ENCODE data around the gene PARD3B. TPM values are rescaled to one million over a fixed set of nuclear protein-coding genes. Genes with fewer than 3 reads are reported as not detected.

PARD3B gene
- total RNA-seq, 1 experiment from 2014 or later, result 6.4 TPM

DNA sequence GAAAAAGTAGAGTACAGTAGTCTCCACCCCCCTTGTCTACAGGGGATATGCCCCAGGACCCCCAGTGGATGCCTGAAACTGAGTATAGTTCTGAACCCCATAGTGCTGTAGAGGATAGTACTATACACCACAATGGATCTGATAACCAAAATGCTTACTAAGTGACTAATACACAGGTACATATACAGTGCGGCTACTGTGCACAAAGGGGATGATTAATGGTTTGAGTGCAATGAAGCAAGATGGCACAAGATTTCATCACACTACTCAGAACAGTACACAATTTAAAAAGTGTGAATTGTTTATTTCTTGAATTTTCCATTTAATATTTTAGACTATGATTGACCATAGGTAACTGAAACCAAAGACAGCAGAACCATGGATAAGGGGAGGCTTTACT is 690.2 kb downstream of the PARD3B start:
- Histone ChIP-seq H3K4ac (ENCODE audit: low read depth, low read length) (no peak overlapping the region), H2AK5ac (ENCODE audit: insufficient read length, low read length) (no peak overlapping the region), H3K79me2 (ENCODE audit: insufficient read depth, low read length) (no peaks in the 10 kb centered on the region), H2AFZ (ENCODE audit: low read length) (no peak overlapping the region), H3K23me2 (ENCODE audit: insufficient read length, low read depth, low read length, poor library complexity, severe bottlenecking) (peaks cover 3% of the 10 kb centered on the region), H3K79me1 (ENCODE audit: insufficient read depth, low read depth, low read length, poor library complexity, severe bottlenecking) (no peaks in the 10 kb centered on the region), H3K4me2 (ENCODE audit: insufficient read depth, insufficient read length, low read length) (no peak overlapping the region), H3T11ph (ENCODE audit: low read length) (no peak overlapping the region), H2BK12ac (ENCODE audit: insufficient read length, low read depth, low read length) (no peak overlapping the region), H2BK15ac (ENCODE audit: low read depth, low read length) (no peak overlapping the region), H3K9me3 (ENCODE audit: control insufficient read depth, low read depth, low read length) (no peaks in the 10 kb centered on the region), H2BK120ac (ENCODE audit: low read depth, low read length, poor library complexity, severe bottlenecking) (no peak overlapping the region), H3K56ac (ENCODE audit: insufficient read length, low read depth, low read length) (no peak overlapping the region), H3K18ac (ENCODE audit: insufficient read length, low read depth, low read length) (no peak overlapping the region), H3K9ac (ENCODE audit: extremely low read depth, insufficient read length, low read length) (no peak overlapping the region), H3K23ac (ENCODE audit: insufficient read length, low read depth, low read length) (no peak overlapping the region), H2BK5ac (ENCODE audit: insufficient read length, low read length) (no peak overlapping the region), H4K8ac (replicated peaks; ENCODE audit: insufficient read length, low read depth, low read length) (no peak overlapping the region), H3K27ac (ENCODE audit: insufficient read length, low read depth, low read length) (no peak overlapping the region), H4K20me1 (ENCODE audit: control insufficient read depth, insufficient read depth, insufficient read length) (no peaks in the 10 kb centered on the region), H2BK20ac (ENCODE audit: low read depth, low read length, poor library complexity, severe bottlenecking) (no peak overlapping the region), H4K91ac (ENCODE audit: insufficient read length, low read depth, low read length) (no peak overlapping the region), H3K14ac (ENCODE audit: insufficient read depth, low read length) (no peak overlapping the region), H4K5ac (ENCODE audit: insufficient read length, low read depth, low read length) (no peak overlapping the region), H3K4me1 (ENCODE audit: insufficient read depth, low read length) (peaks cover 3% of the 10 kb centered on the region; the same call in 1 of the 2 replicates), H3K27me3 (ENCODE audit: insufficient read depth, low read length) (no peaks in the 10 kb centered on the region)
- WGBS (ENCODE audit: extremely low coverage, insufficient read length, low lambda C conversion rate), result no CpG with 5 or more reads among the region's 1 CpG
- Mint-ChIP-seq H3K4me3 (no peak overlapping the region), H3K9me3 (no peaks in the 10 kb centered on the region; a peak in 2 of 5 replicates), H3K36me3 (ENCODE audit: insufficient read depth in 1 of 3, low read depth in 3 of 3) (0 out of 7 replicates have a peak, but pooled peaks cover 0 to 1% (median 0%) of the 10 kb centered on the region in 3 experiments), H3K27me3 (ENCODE audit: low read depth) (no peaks in the 10 kb centered on the region), H3K27ac (no peak overlapping the region; a peak in 1 of 7 replicates), H3K4me1 (peaks cover 12 to 15% of the 10 kb centered on the region in 2 experiments)
- DNase-seq, result no peak
- TF ChIP-seq, protein P1, sequence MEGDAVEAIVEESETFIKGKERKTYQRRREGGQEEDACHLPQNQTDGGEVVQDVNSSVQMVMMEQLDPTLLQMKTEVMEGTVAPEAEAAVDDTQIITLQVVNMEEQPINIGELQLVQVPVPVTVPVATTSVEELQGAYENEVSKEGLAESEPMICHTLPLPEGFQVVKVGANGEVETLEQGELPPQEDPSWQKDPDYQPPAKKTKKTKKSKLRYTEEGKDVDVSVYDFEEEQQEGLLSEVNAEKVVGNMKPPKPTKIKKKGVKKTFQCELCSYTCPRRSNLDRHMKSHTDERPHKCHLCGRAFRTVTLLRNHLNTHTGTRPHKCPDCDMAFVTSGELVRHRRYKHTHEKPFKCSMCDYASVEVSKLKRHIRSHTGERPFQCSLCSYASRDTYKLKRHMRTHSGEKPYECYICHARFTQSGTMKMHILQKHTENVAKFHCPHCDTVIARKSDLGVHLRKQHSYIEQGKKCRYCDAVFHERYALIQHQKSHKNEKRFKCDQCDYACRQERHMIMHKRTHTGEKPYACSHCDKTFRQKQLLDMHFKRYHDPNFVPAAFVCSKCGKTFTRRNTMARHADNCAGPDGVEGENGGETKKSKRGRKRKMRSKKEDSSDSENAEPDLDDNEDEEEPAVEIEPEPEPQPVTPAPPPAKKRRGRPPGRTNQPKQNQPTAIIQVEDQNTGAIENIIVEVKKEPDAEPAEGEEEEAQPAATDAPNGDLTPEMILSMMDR (conservative IDR thresholded peaks at IDR 0.05), result no peak

Measured in H9 (cell line).